ENCODE measurements around the gene PHF10. TPM values are rescaled to one million over a fixed set of nuclear protein-coding genes. Genes with fewer than 3 reads are reported as not detected.

The PHF10 gene
- total RNA-seq, 4 donors from 2014 or later: 39.4 to 74.3 (median 60.0) TPM

DNA sequence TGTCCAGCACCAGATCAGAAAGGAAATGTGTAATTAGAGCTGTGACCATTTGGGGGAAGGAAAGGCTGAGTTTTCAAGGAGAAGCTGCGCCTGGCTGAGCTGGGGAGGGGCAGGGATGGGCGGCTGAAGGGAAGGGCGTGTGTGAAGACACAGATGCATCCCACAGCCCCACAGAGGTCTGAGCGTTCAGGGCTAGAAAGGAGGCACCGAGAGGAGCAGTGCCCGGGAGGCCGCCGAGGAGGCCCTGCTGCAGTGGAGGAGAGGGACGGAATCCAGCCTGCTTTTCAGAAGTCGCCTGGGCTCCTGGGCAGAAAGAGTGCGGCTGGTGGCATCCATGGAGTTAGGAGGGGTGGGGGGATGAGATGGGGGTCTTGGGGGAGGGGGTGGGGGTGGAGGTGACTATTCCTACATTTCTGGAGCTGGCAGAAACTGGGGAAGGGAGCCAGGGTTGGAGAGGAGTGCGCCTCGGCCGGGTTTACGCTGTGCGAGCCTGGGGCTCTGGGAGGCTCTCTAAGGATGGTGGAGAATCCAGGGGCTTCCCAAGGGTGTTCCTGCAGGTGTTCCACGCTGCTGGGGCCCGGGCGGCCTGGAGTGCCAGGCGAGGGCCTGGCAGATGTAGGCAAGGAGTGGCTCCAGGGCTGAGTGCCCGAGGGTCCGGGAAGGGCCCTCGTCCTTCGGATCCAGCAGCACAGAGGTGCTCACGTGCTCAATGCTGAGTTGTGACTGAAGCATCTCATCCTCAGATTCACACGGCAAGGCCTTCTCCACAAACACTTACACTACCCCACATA is 64.3 kb downstream of the PHF10 start:
- Histone ChIP-seq H3K36me3 (peaks cover 5 to 12% of the 10 kb centered on the region in 2 donors), H3K4me1 (peaks cover 0 to 4% of the 10 kb centered on the region in 2 donors), H3K9me3 (no peaks in the 10 kb centered on the region), H3K27me3 (no peaks in the 10 kb centered on the region), H3K4me3 (replicated peaks in 1 of 3) (no peak overlapping the region), H3K27ac (no peak overlapping the region)
- intact Hi-C loops (cut with DNase I): no loop called here
- 93% methylated on average over 20 to 26 of the region's 26 CpGs for whole genome bisulfite sequencing, 2 donors
- no peak for DNase-seq
- no peak for TF ChIP-seq POLR2A (IDR thresholded peaks at IDR 0.05)
- TF ChIP-seq, protein P1, sequence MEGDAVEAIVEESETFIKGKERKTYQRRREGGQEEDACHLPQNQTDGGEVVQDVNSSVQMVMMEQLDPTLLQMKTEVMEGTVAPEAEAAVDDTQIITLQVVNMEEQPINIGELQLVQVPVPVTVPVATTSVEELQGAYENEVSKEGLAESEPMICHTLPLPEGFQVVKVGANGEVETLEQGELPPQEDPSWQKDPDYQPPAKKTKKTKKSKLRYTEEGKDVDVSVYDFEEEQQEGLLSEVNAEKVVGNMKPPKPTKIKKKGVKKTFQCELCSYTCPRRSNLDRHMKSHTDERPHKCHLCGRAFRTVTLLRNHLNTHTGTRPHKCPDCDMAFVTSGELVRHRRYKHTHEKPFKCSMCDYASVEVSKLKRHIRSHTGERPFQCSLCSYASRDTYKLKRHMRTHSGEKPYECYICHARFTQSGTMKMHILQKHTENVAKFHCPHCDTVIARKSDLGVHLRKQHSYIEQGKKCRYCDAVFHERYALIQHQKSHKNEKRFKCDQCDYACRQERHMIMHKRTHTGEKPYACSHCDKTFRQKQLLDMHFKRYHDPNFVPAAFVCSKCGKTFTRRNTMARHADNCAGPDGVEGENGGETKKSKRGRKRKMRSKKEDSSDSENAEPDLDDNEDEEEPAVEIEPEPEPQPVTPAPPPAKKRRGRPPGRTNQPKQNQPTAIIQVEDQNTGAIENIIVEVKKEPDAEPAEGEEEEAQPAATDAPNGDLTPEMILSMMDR (IDR thresholded peaks at IDR 0.05): no peak

DNA sequence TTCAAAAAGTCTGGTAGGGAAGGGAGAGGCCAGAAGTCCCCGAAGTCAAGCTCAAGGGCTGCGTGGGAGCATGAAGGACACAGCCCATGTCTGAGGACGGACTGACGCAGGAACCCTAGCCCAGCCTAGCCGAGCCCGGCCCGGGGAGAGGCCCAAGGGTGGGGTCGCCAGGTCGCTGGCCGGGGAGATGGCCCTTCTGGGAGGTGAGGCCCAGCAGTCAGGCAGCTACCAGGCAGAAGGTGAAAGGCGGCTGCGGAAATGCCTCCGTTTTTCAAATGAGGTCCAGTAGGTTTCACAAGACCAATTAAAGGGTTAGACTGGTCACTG is 67.1 kb downstream of the PHF10 start:
- no peak for DNase-seq
- WGBS, 2 donors: 88 to 98% methylated on average over 13 of the region's 13 CpGs
- Histone ChIP-seq H3K4me1 (peaks cover 0 to 4% of the 10 kb centered on the region in 2 donors), H3K36me3 (peaks cover 0 to 12% of the 10 kb centered on the region in 2 donors), H3K9me3 (no peaks in the 10 kb centered on the region), H3K27me3 (no peaks in the 10 kb centered on the region), H3K4me3 (replicated peaks in 1 of 3) (no peak overlapping the region), H3K27ac (no peak overlapping the region)
- TF ChIP-seq, protein P1 (IDR thresholded peaks at IDR 0.05): no peak
- no peak for TF ChIP-seq POLR2A (IDR thresholded peaks at IDR 0.05)
- intact Hi-C loops (cut with DNase I): no loop called here

DNA sequence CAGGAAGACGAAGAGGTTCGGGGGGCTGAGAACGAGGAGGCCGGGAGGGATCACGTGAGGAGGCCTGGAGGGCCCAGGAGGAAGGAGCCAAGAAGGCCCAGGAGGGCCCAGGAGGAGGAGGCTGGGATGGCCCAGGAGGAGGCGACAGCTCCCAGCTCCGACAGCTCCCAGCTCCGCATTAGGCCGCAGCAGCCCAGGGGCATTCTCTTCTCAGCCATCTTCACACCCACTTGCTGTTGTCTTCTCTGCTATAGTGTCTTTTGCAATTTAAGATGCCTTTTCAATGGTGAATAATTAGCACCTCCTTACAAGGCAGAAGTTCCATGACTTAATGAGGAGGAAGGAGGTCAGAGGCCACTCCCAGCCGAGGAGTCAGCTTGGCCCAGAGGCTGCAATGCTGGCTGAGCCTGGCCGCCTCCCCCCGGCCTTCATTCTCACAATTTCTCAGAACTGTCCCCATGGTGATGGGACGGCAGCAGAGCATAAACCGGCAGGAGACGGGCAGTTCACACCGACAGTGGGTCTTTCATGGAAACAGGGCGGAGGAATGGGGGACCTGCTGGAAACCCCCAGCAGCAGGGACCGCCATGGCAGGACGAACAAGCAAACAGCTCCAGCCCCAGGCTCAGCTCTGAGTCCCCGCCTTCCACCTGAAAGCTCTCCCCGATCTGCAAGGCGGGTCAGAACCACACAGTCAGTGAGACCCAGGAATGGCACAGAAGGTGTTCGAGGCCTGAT is 67.6 kb downstream of the PHF10 start:
- intact Hi-C loops (cut with DNase I): no loop called here

DNA sequence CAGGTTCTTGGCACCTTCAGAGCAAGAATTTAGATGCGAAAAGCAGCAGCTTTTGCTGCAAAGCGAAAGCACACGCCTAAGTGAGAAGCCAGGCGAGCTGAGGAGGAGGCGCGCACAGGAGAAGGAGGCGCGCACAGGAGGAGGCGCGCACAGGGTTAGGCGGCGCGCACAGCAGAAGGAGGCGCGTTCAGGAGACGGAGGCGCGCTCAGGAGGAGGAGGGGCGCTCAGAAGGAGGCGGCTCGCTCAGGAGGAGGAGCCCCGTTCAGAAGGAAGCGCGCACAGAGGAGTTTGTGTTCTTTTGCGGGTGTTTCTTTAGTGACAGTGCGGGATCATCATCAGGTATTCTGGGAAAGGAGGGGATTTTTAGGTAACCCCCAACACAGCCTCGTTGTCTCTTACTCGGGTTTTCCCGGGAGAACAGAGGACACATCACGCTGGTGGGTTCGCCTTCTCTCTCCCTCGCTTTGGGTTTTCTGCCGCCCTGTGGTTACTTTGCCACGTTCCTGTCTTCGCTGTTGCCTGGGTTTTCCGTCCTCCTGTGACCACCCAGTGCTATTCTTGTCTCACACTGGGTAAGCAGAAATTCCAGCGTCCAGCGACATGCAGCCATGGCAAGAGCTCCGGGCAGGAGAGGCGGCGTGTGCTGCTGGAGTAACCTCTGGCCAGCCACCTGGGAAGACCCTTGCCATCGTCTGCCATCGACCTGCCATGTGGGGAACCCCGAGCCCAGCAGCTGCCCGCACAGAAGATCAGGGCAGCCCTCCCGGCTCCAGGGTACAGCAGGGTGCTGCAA is 69.5 kb downstream of the PHF10 start:
- Histone ChIP-seq H3K36me3 (peaks cover 0 to 12% of the 10 kb centered on the region in 2 donors), H3K4me1 (peaks cover 0 to 4% of the 10 kb centered on the region in 2 donors), H3K9me3 (no peaks in the 10 kb centered on the region), H3K27ac (peak overlapping the region; percentile 59 to 83 (median 76)), H3K4me3 (replicated peaks in 1 of 3) (peak overlapping the region in 2 of 3 donors; percentile 18 to 46), H3K27me3 (no peaks in the 10 kb centered on the region)
- peak; percentile 73 to 83 for DNase-seq
- WGBS, 2 donors: 59 to 63% methylated on average over 42 to 46 of the region's 46 CpGs
- intact Hi-C loops (cut with DNase I): no loop called here
- TF ChIP-seq POLR2A (IDR thresholded peaks at IDR 0.05): peak in 1 of 2 donors; percentile 68
- TF ChIP-seq, protein P1 (IDR thresholded peaks at IDR 0.05): peak in 4 of 6 experiments; percentile 39 to 59 (median 50)

More for the DNA sequence above, 67.6 kb downstream of the PHF10 start:
- H3K4me3 ChIP-seq (replicated peaks in 1 of 3): no peak overlapping the region
- TF ChIP-seq, protein P1 (IDR thresholded peaks at IDR 0.05): no peak
- no peak for TF ChIP-seq POLR2A (IDR thresholded peaks at IDR 0.05)
- DNase-seq: no peak
- H3K27me3 ChIP-seq: no peaks in the 10 kb centered on the region
- peaks cover 0 to 12% of the 10 kb centered on the region in 2 donors for H3K36me3 ChIP-seq
- no peak overlapping the region for H3K27ac ChIP-seq
- no peaks in the 10 kb centered on the region for H3K9me3 ChIP-seq
- peaks cover 0 to 4% of the 10 kb centered on the region in 2 donors for H3K4me1 ChIP-seq
- WGBS, 2 donors: 93 to 97% methylated on average over 20 to 23 of the region's 23 CpGs

Other genes starting within 250 kb of the PHF10 start
- 10 to 100 TPM; 48.9 to 74.6 (median 51.8) TPM for gene WDR27, start 22.5 kb downstream of the PHF10 start, total RNA-seq
- 10 to 100 TPM; 19.8 to 32.1 (median 29.3) TPM for gene C6orf120, start 22.4 kb downstream of the PHF10 start, total RNA-seq
- 1 to 10 TPM in 3 of 4 donors, under 1 TPM in 1; 0.50 to 5.5 (median 2.5) TPM for gene DYNLT2, start 27.1 kb upstream of the PHF10 start, total RNA-seq
- 10 to 100 TPM; 29.4 to 49.8 (median 32.0) TPM for gene ERMARD, start 27.1 kb upstream of the PHF10 start, total RNA-seq